H9 (cell line): ENCODE measurements around the gene TEAD1. TPM values are rescaled to one million over a fixed set of nuclear protein-coding genes. Genes with fewer than 3 reads are reported as not detected.

Experiments
- DNase-seq: peaks from one replicate; pipeline ENCODE4 v3.0.0-alpha.2; 2017
- H2AFZ ChIP-seq: one replicate; pipeline ENCODE4 v1.6.1; 2013; ENCODE audit warnings: mild to moderate bottlenecking, low read length, control low read depth, moderate library complexity
- H2AK5ac ChIP-seq: 2 replicates; pipeline ENCODE4 v1.6.1; 2013; ENCODE audit warnings: low read length, control low read depth, mixed read lengths; ENCODE audit not compliant: insufficient read length
- H2BK120ac ChIP-seq: one replicate; pipeline ENCODE4 v1.6.1; 2013; ENCODE audit warnings: low read depth, mild to moderate bottlenecking, low read length, control low read depth, inconsistent platforms; ENCODE audit not compliant: poor library complexity, severe bottlenecking
- H2BK12ac ChIP-seq: 2 replicates; pipeline ENCODE4 v1.6.1; 2013; ENCODE audit warnings: low read length, control low read depth, mixed read lengths, low read depth; ENCODE audit not compliant: insufficient read length
- H2BK15ac ChIP-seq: 2 replicates; pipeline ENCODE4 v1.6.1; 2013; ENCODE audit warnings: low read depth, low read length, control low read depth
- H2BK20ac ChIP-seq: one replicate; pipeline ENCODE4 v1.6.1; 2013; ENCODE audit warnings: low read depth, mild to moderate bottlenecking, low read length, control low read depth, inconsistent platforms; ENCODE audit not compliant: poor library complexity, severe bottlenecking
- H2BK5ac ChIP-seq: 2 replicates; pipeline ENCODE4 v1.6.1; 2013; ENCODE audit warnings: low read length, control low read depth, mixed read lengths; ENCODE audit not compliant: insufficient read length
- H3K14ac ChIP-seq: 2 replicates; pipeline ENCODE4 v1.6.1; 2013; ENCODE audit warnings: low read length, control low read depth; ENCODE audit not compliant: insufficient read depth
- H3K18ac ChIP-seq: 2 replicates; pipeline ENCODE4 v1.6.1; 2013; ENCODE audit warnings: low read depth, mild to moderate bottlenecking, mixed read lengths, low read length, control low read depth; ENCODE audit not compliant: insufficient read length
- H3K23ac ChIP-seq: 2 replicates; pipeline ENCODE4 v1.6.1; 2013; ENCODE audit warnings: low read length, control low read depth, mixed read lengths, low read depth; ENCODE audit not compliant: insufficient read length
- H3K23me2 ChIP-seq: 2 replicates; pipeline ENCODE4 v1.6.1; 2013; ENCODE audit warnings: low read depth, mild to moderate bottlenecking, mixed read lengths, low read length, control low read depth; ENCODE audit not compliant: insufficient read length, poor library complexity, severe bottlenecking
- H3K27ac ChIP-seq: 2 replicates; pipeline ENCODE4 v1.5.1; 2013; ENCODE audit warnings: low read length, control low read depth, mixed read lengths, low read depth; ENCODE audit not compliant: insufficient read length
- H3K27me3 ChIP-seq: 2 replicates; pipeline ENCODE4 v1.6.1; 2013; ENCODE audit warnings: low read length, control low read depth, inconsistent platforms; ENCODE audit not compliant: insufficient read depth
- H3K4ac ChIP-seq: 2 replicates; pipeline ENCODE4 v1.6.1; 2013; ENCODE audit warnings: low read depth, mild to moderate bottlenecking, control low read depth, inconsistent platforms, low read length, moderate library complexity
- H3K4me1 ChIP-seq: 2 replicates; pipeline ENCODE4 v1.6.1; 2013; ENCODE audit warnings: low read length, control low read depth, inconsistent platforms; ENCODE audit not compliant: insufficient read depth
- H3K4me2 ChIP-seq: 2 replicates; pipeline ENCODE4 v1.6.1; 2013; ENCODE audit warnings: low read length, control low read depth, mixed read lengths; ENCODE audit not compliant: insufficient read length, insufficient read depth
- H3K56ac ChIP-seq: 2 replicates; pipeline ENCODE4 v1.6.1; 2013; ENCODE audit warnings: low read depth, mild to moderate bottlenecking, mixed read lengths, low read length, control low read depth; ENCODE audit not compliant: insufficient read length
- H3K79me1 ChIP-seq: 2 replicates; pipeline ENCODE4 v1.6.1; 2013; ENCODE audit warnings: low read depth, mild to moderate bottlenecking, moderate library complexity, low read length, control low read depth, inconsistent platforms; ENCODE audit not compliant: insufficient read depth, poor library complexity, severe bottlenecking
- H3K79me2 ChIP-seq: 2 replicates; pipeline ENCODE4 v1.6.1; 2013; ENCODE audit warnings: low read length, control low read depth, inconsistent platforms; ENCODE audit not compliant: insufficient read depth
- H3K9ac ChIP-seq: 2 replicates; pipeline ENCODE4 v1.6.1; 2013; ENCODE audit warnings: low read length, control low read depth, mixed read lengths; ENCODE audit not compliant: insufficient read length; ENCODE audit errors: extremely low read depth
- H3K9me3 ChIP-seq: one replicate; pipeline ENCODE4 v1.6.1; 2013; ENCODE audit warnings: low read depth, low read length, inconsistent platforms; ENCODE audit not compliant: control insufficient read depth
- H3T11ph ChIP-seq: one replicate; pipeline ENCODE4 v1.6.1; 2013; ENCODE audit warnings: mild to moderate bottlenecking, low read length, control low read depth, inconsistent platforms
- H4K20me1 ChIP-seq: one replicate; pipeline ENCODE4 v1.6.1; 2013; ENCODE audit not compliant: control insufficient read depth, insufficient read length, insufficient read depth
- H4K5ac ChIP-seq: 2 replicates; pipeline ENCODE4 v1.6.1; 2013; ENCODE audit warnings: low read depth, mild to moderate bottlenecking, mixed read lengths, low read length, control low read depth; ENCODE audit not compliant: insufficient read length
- H4K8ac ChIP-seq: replicated peaks from 2 replicates; pipeline ENCODE4 v1.6.1; 2013; ENCODE audit warnings: low read length, control low read depth, mixed read lengths, low read depth; ENCODE audit not compliant: insufficient read length
- H4K91ac ChIP-seq: 2 replicates; pipeline ENCODE4 v1.6.1; 2013; ENCODE audit warnings: low read depth, mild to moderate bottlenecking, moderate library complexity, mixed read lengths, low read length, control low read depth; ENCODE audit not compliant: insufficient read length
- H3K27ac Mint-ChIP-seq, 3 experiments: 2 replicates in 2 of 3; 3 replicates in 1 of 3; pipeline ENCODE4 v1.8.0; 2020 to 2021; ENCODE audit warnings: mixed read lengths in 3 of 3, mild to moderate bottlenecking in 1 of 3, moderate library complexity in 1 of 3
- H3K27me3 Mint-ChIP-seq: 2 replicates; pipeline ENCODE4 v1.8.0; 2021; ENCODE audit warnings: low read depth, mild to moderate bottlenecking, moderate library complexity, mixed read lengths
- H3K36me3 Mint-ChIP-seq, 3 experiments: 2 replicates in 2 of 3; 3 replicates in 1 of 3; pipeline ENCODE4 v1.8.0; 2020 to 2021; ENCODE audit warnings: low read depth in 3 of 3, mixed read lengths in 3 of 3; ENCODE audit not compliant: insufficient read depth in 1 of 3
- H3K4me1 Mint-ChIP-seq, 2 experiments: 2 replicates each; pipeline ENCODE4 v1.8.0; 2020; ENCODE audit warnings: mixed read lengths in 2 of 2
- H3K4me3 Mint-ChIP-seq, 2 experiments: 2 replicates in 1 of 2; 3 replicates in 1 of 2; pipeline ENCODE4 v1.8.0; 2020 to 2021; ENCODE audit warnings: mild to moderate bottlenecking in 2 of 2, mixed read lengths in 2 of 2, moderate library complexity in 1 of 2
- H3K9me3 Mint-ChIP-seq, 2 experiments: 2 replicates in 1 of 2; 3 replicates in 1 of 2; pipeline ENCODE4 v1.8.0; 2020; ENCODE audit warnings: mild to moderate bottlenecking in 2 of 2, mixed read lengths in 2 of 2, moderate library complexity in 1 of 2
- CTCF ChIP-seq: fragments of 200-600 bp; sonication (generic); conservative IDR thresholded peaks from 3 replicates; pipeline ENCODE4 v1.8.0; 2021; ENCODE audit warnings: antibody characterized with exemption, mild to moderate bottlenecking
- WGBS: extraction: QIAGEN DNeasy Blood & Tissue Kit; methylation state at CpG from one replicate; pipeline ENCODE4 v1.1.7; 2013; ENCODE audit warnings: missing lambda C conversion rate, low lambda C conversion rate, mixed read lengths; ENCODE audit not compliant: insufficient read length; ENCODE audit errors: extremely low coverage; 5-methylcytosine and 5-hydroxymethylcytosine counted together
- total RNA-seq: library from RNA; stranded (reverse); gene quantifications from 2 replicates; pipeline ENCODE4 v1.2.1, GENCODE V29; 2021

The TEAD1 gene
- total RNA-seq, 1 experiment from 2014 or later = 75.1 TPM

- Histone ChIP-seq H2BK120ac (no peak overlapping the region), H3K79me1 (no peaks in the 10 kb centered on the region), H3K18ac (no peak overlapping the region), H2AK5ac (no peak overlapping the region), H3K4me1 (peaks cover 5% of the 10 kb centered on the region; the same call in 1 of the 2 replicates), H4K20me1 (no peaks in the 10 kb centered on the region), H3K4me2 (no peak overlapping the region), H3K14ac (no peak overlapping the region), H3K23ac (no peak overlapping the region), H2AFZ (no peak overlapping the region), H3K9me3 (no peaks in the 10 kb centered on the region), H2BK12ac (no peak overlapping the region), H2BK5ac (no peak overlapping the region), H3T11ph (no peak overlapping the region), H4K8ac (no peak overlapping the region), H2BK15ac (no peak overlapping the region), H3K4ac (no peak overlapping the region), H3K27ac (no peak overlapping the region), H3K79me2 (peaks cover 3% of the 10 kb centered on the region; the same call in 1 of the 2 replicates), H3K27me3 (no peaks in the 10 kb centered on the region), H3K9ac (no peak overlapping the region), H4K5ac (no peak overlapping the region), H3K23me2 (no peaks in the 10 kb centered on the region), H4K91ac (no peak overlapping the region), H2BK20ac (no peak overlapping the region), H3K56ac (no peak overlapping the region)
- Mint-ChIP-seq H3K27me3 (no peaks in the 10 kb centered on the region), H3K36me3 (peaks cover 3 to 8% (median 4%) of the 10 kb centered on the region in 3 experiments; a peak in 3 of 7 replicates), H3K4me3 (no peak overlapping the region), H3K4me1 (peaks cover 43% of the 10 kb centered on the region in 2 experiments), H3K9me3 (no peaks in the 10 kb centered on the region), H3K27ac (peak overlapping the region in 2 of 3 experiments; percentile 87 to 93; a peak in 5 of 7 replicates)
- no peak for TF ChIP-seq CTCF
- WGBS = no CpG with 5 or more reads among the region's 5 CpGs
- DNase-seq = no peak
These were observed 183.4 kb downstream of the TEAD1 start for GRCh38 chr11:12857572-12857971.
